IMR-90 (cell line): ENCODE data around the gene HGFAC. TPM values are rescaled to one million over a fixed set of nuclear protein-coding genes. Genes with fewer than 3 reads are reported as not detected.

Source experiments
- ATAC-seq: fragments of 200-7000 bp; cut with Tn5 transposase; 2 replicates; pipeline ENCODE4 v1.9.1; 2020; ENCODE audit warnings: low read depth, mild to moderate bottlenecking, moderate library complexity
- BruUV-seq: library from RNA; stranded (reverse); fragments of 400-500 nt; replicated peaks from 2 replicates; lab custom pipeline; 2021; lab: Mats Ljungman, UMichigan
- CTCF ChIA-PET: fragments of 300-600 bp; formaldehyde crosslinking; extraction: SDS; loops from one replicate; lab custom pipeline; 2021; ENCODE audit warnings: antibody characterized with exemption; lab: Yijun Ruan, JAX
- POLR2A ChIA-PET: fragments of 300-600 bp; sonication (Branson Sonifier 250); formaldehyde crosslinking; loops from one replicate; lab custom pipeline; 2022; ENCODE audit warnings: antibody characterized with exemption; ENCODE audit not compliant: unreplicated experiment; lab: Charles Lee
- DNase-seq: peaks from one replicate; pipeline ENCODE4 v3.0.0; 2013
- H2AFZ ChIP-seq: replicated peaks from 2 replicates; pipeline ENCODE3; 2013; ENCODE audit warnings: low read length, mild to moderate bottlenecking; ENCODE audit not compliant: poor library complexity
- H2AK5ac ChIP-seq: 2 replicates; pipeline ENCODE4 v1.6.1; 2013; ENCODE audit warnings: low read depth, low read length, inconsistent platforms
- H2AK9ac ChIP-seq: replicated peaks from 2 replicates; pipeline ENCODE3; 2013; ENCODE audit warnings: mild to moderate bottlenecking, low read depth, low read length, moderate library complexity; ENCODE audit not compliant: poor library complexity
- H2BK120ac ChIP-seq: 2 replicates; pipeline ENCODE4 v1.6.1; 2013; ENCODE audit warnings: low read depth, low read length, inconsistent platforms
- H2BK15ac ChIP-seq: 3 replicates; pipeline ENCODE4 v1.6.1; 2013; ENCODE audit warnings: low read depth, low read length, inconsistent platforms
- H2BK20ac ChIP-seq: 2 replicates; pipeline ENCODE4 v1.6.1; 2013; ENCODE audit warnings: low read depth, mild to moderate bottlenecking, inconsistent platforms, low read length, moderate library complexity
- H2BK5ac ChIP-seq: 2 replicates; pipeline ENCODE4 v1.6.1; 2013; ENCODE audit warnings: mild to moderate bottlenecking, low read depth, low read length, inconsistent platforms; ENCODE audit not compliant: poor library complexity, severe bottlenecking
- H3K14ac ChIP-seq: replicated peaks from 2 replicates; pipeline ENCODE4 v1.6.1; 2013; ENCODE audit warnings: low read depth, low read length, inconsistent platforms
- H3K18ac ChIP-seq: 2 replicates; pipeline ENCODE4 v1.6.1; 2013; ENCODE audit warnings: low read depth, low read length, control low read depth
- H3K23ac ChIP-seq: 2 replicates; pipeline ENCODE4 v1.6.1; 2013; ENCODE audit warnings: low read depth, low read length, inconsistent platforms
- H3K27ac ChIP-seq: 2 replicates; pipeline ENCODE4 v1.5.1; 2013; ENCODE audit warnings: mild to moderate bottlenecking, control low read depth, low read length; ENCODE audit not compliant: insufficient read depth
- H3K27me3 ChIP-seq: 2 replicates; pipeline ENCODE4 v1.6.1; 2013; ENCODE audit warnings: low read length; ENCODE audit not compliant: control insufficient read depth, insufficient read depth
- H3K36me3 ChIP-seq: 2 replicates; pipeline ENCODE4 v1.6.1; 2013; ENCODE audit warnings: low read length, mixed read lengths; ENCODE audit not compliant: control insufficient read depth, insufficient read depth
- H3K4ac ChIP-seq: 2 replicates; pipeline ENCODE4 v1.6.1; 2013; ENCODE audit warnings: low read depth, low read length, inconsistent platforms
- H3K4me1 ChIP-seq: 2 replicates; pipeline ENCODE4 v1.6.1; 2013; ENCODE audit warnings: low read length, mixed read lengths; ENCODE audit not compliant: control insufficient read depth, insufficient read depth
- H3K4me2 ChIP-seq: 2 replicates; pipeline ENCODE4 v1.6.1; 2013; ENCODE audit warnings: low read depth, mild to moderate bottlenecking, control low read depth, low read length, moderate library complexity
- H3K4me3 ChIP-seq: 2 replicates; pipeline ENCODE4 v1.5.1; 2013; ENCODE audit warnings: low read depth, mild to moderate bottlenecking, control low read depth, low read length, moderate library complexity; ENCODE audit not compliant: insufficient read depth
- H3K56ac ChIP-seq: 2 replicates; pipeline ENCODE4 v1.6.1; 2013; ENCODE audit warnings: low read length, inconsistent platforms; ENCODE audit not compliant: insufficient read depth; ENCODE audit errors: extremely low read depth
- H3K79me1 ChIP-seq, 2 experiments: 2 replicates each; pipeline ENCODE4 v1.6.1; 2013; ENCODE audit warnings: low read length in 2 of 2, inconsistent platforms in 1 of 2, low read depth in 1 of 2
- H3K9ac ChIP-seq: 2 replicates; pipeline ENCODE4 v1.6.1; 2013; ENCODE audit warnings: low read depth, low read length, control low read depth
- H3K9me1 ChIP-seq: 2 replicates; pipeline ENCODE4 v1.6.1; 2013; ENCODE audit warnings: low read length, inconsistent platforms; ENCODE audit not compliant: insufficient read depth
- H3K9me3 ChIP-seq: 2 replicates; pipeline ENCODE4 v1.6.1; 2013; ENCODE audit warnings: low read length; ENCODE audit not compliant: control insufficient read depth, insufficient read depth
- H4K20me1 ChIP-seq: 2 replicates; pipeline ENCODE4 v1.6.1; 2013; ENCODE audit warnings: low read length, inconsistent platforms; ENCODE audit not compliant: insufficient read depth
- H4K5ac ChIP-seq: 2 replicates; pipeline ENCODE4 v1.6.1; 2013; ENCODE audit warnings: mild to moderate bottlenecking, low read depth, low read length, control low read depth
- H4K8ac ChIP-seq, 2 experiments: 2 replicates each; pipeline ENCODE4 v1.6.1; 2013; ENCODE audit warnings: low read depth in 2 of 2, low read length in 2 of 2, control low read depth in 1 of 2, inconsistent platforms in 1 of 2
- H4K91ac ChIP-seq: 2 replicates; pipeline ENCODE4 v1.6.1; 2013; ENCODE audit warnings: low read depth, low read length, inconsistent platforms; ENCODE audit not compliant: insufficient read depth
- CEBPB ChIP-seq: IDR thresholded peaks from 2 replicates; pipeline ENCODE4 v1.6.1; 2012; ENCODE audit warnings: low read depth, low read length, improper control_type of control experiment
- FOS ChIP-seq: fragments of 150-350 bp; IDR thresholded peaks from 2 replicates; pipeline ENCODE4 v1.6.1; 2016; ENCODE audit warnings: low read depth, low read length
- POLR2A ChIP-seq: IDR thresholded peaks from 2 replicates; pipeline ENCODE4 v1.6.1; 2012; ENCODE audit warnings: mild to moderate bottlenecking, low read depth, low read length
- SMC3 ChIP-seq: fragments of 150-350 bp; IDR thresholded peaks from 2 replicates; pipeline ENCODE4 v1.6.1; 2016; ENCODE audit warnings: low read depth, mild to moderate bottlenecking, antibody characterized with exemption, low read length, moderate library complexity
- WGBS, 2 experiments: methylation state at CpG; one replicate each; pipeline versions ENCODE4 v1.1.5 to v1.1.7; 2013; ENCODE audit warnings: missing lambda C conversion rate in 2 of 2; ENCODE audit not compliant: insufficient read length in 1 of 2; ENCODE audit errors: extremely low coverage in 2 of 2; 5-methylcytosine and 5-hydroxymethylcytosine counted together
- dilution Hi-C: fragments of 300-500 bp; cut with HindIII; formaldehyde crosslinking; loops from one replicate; pipeline ENCODE4 v1.14.3; 2018; ENCODE audit warnings: low sequenced_read_pairs; ENCODE audit not compliant: unreplicated experiment
- in situ Hi-C: fragments of 300-500 bp; cut with MboI; formaldehyde crosslinking; loops from 3 replicates; pipeline ENCODE4 v1.14.3; 2019; ENCODE audit warnings: low sequenced_read_pairs, inconsistent platforms, mixed read lengths
- intact Hi-C: fragments of 100-400 bp; cut with micrococcal nuclease; formaldehyde crosslinking; loops from 2 replicates; pipeline ENCODE4 v1.10.0; 2022
- polyA plus RNA-seq, 3 experiments: library from polyadenylated mRNA; depleted of rRNA; stranded (reverse); fragments of >200 nt; gene quantifications; 2 replicates each; pipeline ENCODE4 v1.2.3, GENCODE V29; 2012; ENCODE audit warnings: low replicate concordance in 1 of 3
- total RNA-seq: library from RNA; depleted of rRNA; stranded (reverse); fragments of >200 nt; gene quantifications from 2 replicates; pipeline ENCODE4 v1.2.3, GENCODE V29; 2012
- TF ChIP-seq, protein P1 (sequence below): fragments of 150-350 bp; IDR thresholded peaks from 2 replicates; pipeline ENCODE4 v1.6.1; 2016; ENCODE audit warnings: low read depth, mild to moderate bottlenecking, low read length, moderate library complexity, borderline replicate concordance

The HGFAC gene
- total and polyA plus RNA-seq, 2 of the 4 experiments (the other 2 are of a cell fraction): 0.05 TPM; not detected in 1

DNA sequence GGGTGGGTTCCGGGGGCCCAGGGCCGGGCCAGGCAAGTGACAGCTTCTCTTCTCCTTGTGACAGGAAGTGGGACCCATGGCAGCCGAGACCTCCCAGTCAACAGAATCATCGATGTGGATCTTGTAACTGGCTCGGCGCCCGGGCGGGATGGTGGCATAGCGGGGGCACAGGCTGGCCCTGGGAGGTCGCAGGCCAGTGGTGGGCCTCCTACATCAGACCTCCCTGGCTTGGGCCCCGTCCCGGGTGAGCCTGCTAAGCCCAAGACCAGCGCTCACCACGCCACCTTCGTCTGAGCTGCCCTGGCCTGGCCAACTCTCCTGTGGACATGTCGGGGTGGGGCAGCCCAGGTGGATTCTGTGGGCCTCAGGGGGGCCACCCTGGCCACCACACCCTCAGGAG is 2.4 kb upstream of the HGFAC start:
- no peak overlapping the region for H3K56ac ChIP-seq
- no peak overlapping the region for H3K18ac ChIP-seq
- H4K5ac ChIP-seq: no peak overlapping the region
- H4K91ac ChIP-seq: no peak overlapping the region
- DNase-seq (no peak), ATAC-seq (no peak)
- no peak overlapping the region for H2BK5ac ChIP-seq
- H3K14ac ChIP-seq: no peak overlapping the region
- H4K8ac ChIP-seq: no peak overlapping the region
- H3K4me3 ChIP-seq: no peak overlapping the region
- H3K9me1 ChIP-seq: 0 out of 2 replicates have a peak, but pooled peaks cover under 1% of the 10 kb centered on the region
- dilution Hi-C loops (no loop called here), intact Hi-C loops (loop anchor here (5.0 kb wide), 1 partner anchor 147 kb away; the partner anchor contains the start of gene RGS12), in situ Hi-C loops (no loop called here)
- H3K4me2 ChIP-seq: no peak overlapping the region
- H3K79me1 ChIP-seq: no peaks in the 10 kb centered on the region
- no peaks in the 10 kb centered on the region for H3K27me3 ChIP-seq
- no peak overlapping the region for H2BK120ac ChIP-seq
- H2BK15ac ChIP-seq: no peak overlapping the region
- H2AK9ac ChIP-seq: no peak overlapping the region
- TF ChIP-seq POLR2A (no peak), SMC3 (no peak), CEBPB (no peak), FOS (no peak)
- TF ChIP-seq, protein P1, sequence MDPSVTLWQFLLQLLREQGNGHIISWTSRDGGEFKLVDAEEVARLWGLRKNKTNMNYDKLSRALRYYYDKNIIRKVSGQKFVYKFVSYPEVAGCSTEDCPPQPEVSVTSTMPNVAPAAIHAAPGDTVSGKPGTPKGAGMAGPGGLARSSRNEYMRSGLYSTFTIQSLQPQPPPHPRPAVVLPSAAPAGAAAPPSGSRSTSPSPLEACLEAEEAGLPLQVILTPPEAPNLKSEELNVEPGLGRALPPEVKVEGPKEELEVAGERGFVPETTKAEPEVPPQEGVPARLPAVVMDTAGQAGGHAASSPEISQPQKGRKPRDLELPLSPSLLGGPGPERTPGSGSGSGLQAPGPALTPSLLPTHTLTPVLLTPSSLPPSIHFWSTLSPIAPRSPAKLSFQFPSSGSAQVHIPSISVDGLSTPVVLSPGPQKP: no peak
- no peak overlapping the region for H3K23ac ChIP-seq
- ChIA-PET CTCF (no interaction called here), POLR2A (no interaction called here)
- H3K4ac ChIP-seq: no peak overlapping the region
- no peak overlapping the region for H3K27ac ChIP-seq
- H2AK5ac ChIP-seq: no peak overlapping the region
- no peak overlapping the region for H3K9ac ChIP-seq
- H2AFZ ChIP-seq: peak overlapping the region; percentile 23
- WGBS, 2 experiments: 86% methylated on average over 6 of the region's 16 CpGs; no CpG with 5 or more reads in 1 of the 2 experiments
- no peaks in the 10 kb centered on the region for H3K9me3 ChIP-seq
- H3K4me1 ChIP-seq: peaks cover 11% of the 10 kb centered on the region
- no peak overlapping the region for H2BK20ac ChIP-seq
- BruUV-seq: no TSS peak
- 0 out of 2 replicates have a peak, but pooled peaks cover 5% of the 10 kb centered on the region for H4K20me1 ChIP-seq
- no peaks in the 10 kb centered on the region for H3K36me3 ChIP-seq
